ENCODE results near the gene SAXO1.

DNA sequence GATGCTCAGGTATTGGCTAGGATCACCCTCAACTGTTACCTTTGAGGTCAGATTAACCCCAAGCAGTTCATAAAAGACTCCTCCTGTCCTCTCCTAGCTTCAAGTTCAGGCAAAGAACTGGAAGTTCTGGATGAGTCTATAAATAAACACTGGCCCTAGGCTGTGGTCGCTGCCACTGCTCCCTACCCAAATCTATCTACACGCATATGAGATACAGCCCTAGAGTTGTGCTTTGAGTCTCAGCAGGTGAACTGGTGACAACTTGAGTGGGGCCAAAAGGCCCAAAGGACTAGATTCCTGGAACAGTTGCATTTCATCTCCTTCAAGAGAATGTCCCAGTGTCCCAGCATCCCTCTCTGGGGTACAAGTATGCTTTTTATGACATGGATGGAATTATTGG is 62.6 kb downstream of the SAXO1 start:
- TF ChIP-seq, protein P1, sequence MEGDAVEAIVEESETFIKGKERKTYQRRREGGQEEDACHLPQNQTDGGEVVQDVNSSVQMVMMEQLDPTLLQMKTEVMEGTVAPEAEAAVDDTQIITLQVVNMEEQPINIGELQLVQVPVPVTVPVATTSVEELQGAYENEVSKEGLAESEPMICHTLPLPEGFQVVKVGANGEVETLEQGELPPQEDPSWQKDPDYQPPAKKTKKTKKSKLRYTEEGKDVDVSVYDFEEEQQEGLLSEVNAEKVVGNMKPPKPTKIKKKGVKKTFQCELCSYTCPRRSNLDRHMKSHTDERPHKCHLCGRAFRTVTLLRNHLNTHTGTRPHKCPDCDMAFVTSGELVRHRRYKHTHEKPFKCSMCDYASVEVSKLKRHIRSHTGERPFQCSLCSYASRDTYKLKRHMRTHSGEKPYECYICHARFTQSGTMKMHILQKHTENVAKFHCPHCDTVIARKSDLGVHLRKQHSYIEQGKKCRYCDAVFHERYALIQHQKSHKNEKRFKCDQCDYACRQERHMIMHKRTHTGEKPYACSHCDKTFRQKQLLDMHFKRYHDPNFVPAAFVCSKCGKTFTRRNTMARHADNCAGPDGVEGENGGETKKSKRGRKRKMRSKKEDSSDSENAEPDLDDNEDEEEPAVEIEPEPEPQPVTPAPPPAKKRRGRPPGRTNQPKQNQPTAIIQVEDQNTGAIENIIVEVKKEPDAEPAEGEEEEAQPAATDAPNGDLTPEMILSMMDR (conservative IDR thresholded peaks at IDR 0.05) = no peak
- no peak for TF ChIP-seq EZH2 (IDR thresholded peaks at IDR 0.05; ENCODE audit: low read depth)
